Testis (tissue), 5 donors: ENCODE measurements around the gene PNO1. TPM values are rescaled to one million over a fixed set of nuclear protein-coding genes. Genes with fewer than 3 reads are reported as not detected.
"Not testable (repeated sequence)": the region's sequence is repeated elsewhere in the genome, so short reads cannot be mapped to it uniquely, and the experiment has no call there.

ENCODE experiments used
- DNase-seq: peaks from one replicate; pipeline ENCODE4 v3.0.0-alpha.2; 2019
- H3K27ac ChIP-seq, 2 donors: fragments of 200-600 bp; sonication (generic); one replicate each; pipeline ENCODE4 v1.5.1; 2019
- H3K27me3 ChIP-seq: fragments of 200-600 bp; sonication (generic); one replicate; pipeline ENCODE4 v1.5.1; 2019
- H3K36me3 ChIP-seq: fragments of 200-600 bp; sonication (generic); one replicate; pipeline ENCODE4 v1.5.1; 2017; ENCODE audit warnings: low read depth; ENCODE audit errors: missing control alignments
- H3K4me1 ChIP-seq: fragments of 200-600 bp; sonication (generic); one replicate; pipeline ENCODE4 v1.5.1; 2019
- H3K4me3 ChIP-seq, 2 donors: fragments of 200-600 bp; sonication (generic); one replicate each; pipeline ENCODE4 v1.5.1; 2017 to 2019
- H3K9me3 ChIP-seq: fragments of 200-600 bp; sonication (generic); one replicate; pipeline ENCODE4 v1.5.1; 2017
- CTCF ChIP-seq, 3 experiments: fragments of 450-650 bp in 2 of 3; fragments of 200-600 bp in 1 of 3; sonication (generic) in 1 of 3; IDR thresholded peaks; one replicate each; pipeline ENCODE4 v1.5.1; 2016 to 2019; ENCODE audit warnings: antibody characterized with exemption in 3 of 3, mild to moderate bottlenecking in 2 of 3, moderate library complexity in 1 of 3
- POLR2A ChIP-seq: fragments of 450-650 bp; IDR thresholded peaks from one replicate; pipeline ENCODE4 v1.6.1; 2017; ENCODE audit warnings: antibody characterized with exemption, mild to moderate bottlenecking, moderate library complexity
- WGBS, 2 donors: methylation state at CpG; one replicate each; pipeline ENCODE4 v1.1.5; 2018; 5-methylcytosine and 5-hydroxymethylcytosine counted together
- intact Hi-C: fragments of 100-400 bp; cut with DNase I; formaldehyde crosslinking; loops from one replicate; pipeline ENCODE4 v1.15.1; 2023; ENCODE audit warnings: low total_unique reads
- long read RNA-seq, 2 donors: transcript quantifications; one replicate each; lab custom pipeline, GENCODE V29; 2026
- polyA plus RNA-seq: library from polyadenylated mRNA; stranded (reverse); fragments of 350-450 nt; fragmentation: Illumina TruSeq; extraction: RNeasy Lipid Tissue Mini Kit (QIAGEN cat#74804); gene quantifications from one replicate; pipeline ENCODE4 v1.2.3, GENCODE V29; 2014; ENCODE audit warnings: low read depth, low replicate concordance; ENCODE audit not compliant: insufficient read depth
- total RNA-seq, 2 donors: library from RNA; depleted of rRNA; stranded (reverse); fragments of >200 nt; gene quantifications; one replicate each; pipeline ENCODE4 v1.2.3, GENCODE V29; 2016

PNO1 gene
- total RNA-seq, result 10 to 100 TPM; 13.3 to 18.4 TPM
- polyA plus RNA-seq, result 15.4 TPM
- long read RNA-seq, donor 1, transcript PNO1-201 (7 exons, 2,286 nt), result major isoform, 16 of 17 reads
- long read RNA-seq, donor 1, partial matches to known transcripts, result 0 of 17 reads
- long read RNA-seq, donor 1, other reads (novel, unspliced or antisense), result 0 of 17 reads
- long read RNA-seq, donor 2, transcript PNO1-201 (7 exons, 2,286 nt), result major isoform, 10 of 10 reads
- long read RNA-seq, donor 2, partial matches to known transcripts, result 0 of 10 reads
- long read RNA-seq, donor 2, other reads (novel, unspliced or antisense), result 0 of 10 reads

GRCh38 chr2:68157402-68158133 lies at the start of gene PNO1:
PNO1 (plus strand) TSS chr2:68157888; CDS start chr2:68157935, 47 bp downstream.
- no peaks in the 10 kb centered on the region for H3K27me3 ChIP-seq
- no peaks in the 10 kb centered on the region for H3K36me3 ChIP-seq
- peak; percentile 96 for DNase-seq
- intact Hi-C loops, result no loop called here
- H3K27ac ChIP-seq, result peak within 1 kb of the TSS; percentile 92 to 97
- peak within 1 kb of the TSS; percentile 83 to 89 for H3K4me3 ChIP-seq
- TF ChIP-seq CTCF (IDR thresholded peaks at IDR 0.05) (peak in 1 of 3 experiments; percentile 2), POLR2A (no peak)
- 1% methylated on average over 31 to 44 of the region's 44 CpGs for WGBS, 2 donors
- peaks cover 11% of the 10 kb centered on the region for H3K4me1 ChIP-seq
- no peaks in the 10 kb centered on the region for H3K9me3 ChIP-seq

- WGBS, 2 donors, result 93 to 94% methylated on average over 3 of the region's 3 CpGs
- H3K9me3 ChIP-seq, result no peaks in the 10 kb centered on the region
- no peaks in the 10 kb centered on the region for H3K27me3 ChIP-seq
- no peak for TF ChIP-seq POLR2A
- TF ChIP-seq CTCF (IDR thresholded peaks at IDR 0.05), result no peak
- H3K27ac ChIP-seq, result no peak overlapping the region
- no peak for DNase-seq
- H3K4me1 ChIP-seq, result peaks cover 5% of the 10 kb centered on the region
- H3K36me3 ChIP-seq, result no peaks in the 10 kb centered on the region
- no peak overlapping the region for H3K4me3 ChIP-seq
- intact Hi-C loops, result no loop called here
These were observed 49.6 kb upstream of the PNO1 start for GRCh38 chr2:68108120-68108519.

GRCh38 chr2:68110102-68110501 lies 47.6 kb upstream of the PNO1 start:
- intact Hi-C loops, result no loop called here
- Histone ChIP-seq H3K9me3 (no peaks in the 10 kb centered on the region), H3K36me3 (no peaks in the 10 kb centered on the region), H3K4me1 (no peaks in the 10 kb centered on the region), H3K27ac (no peak overlapping the region), H3K4me3 (no peak overlapping the region), H3K27me3 (no peaks in the 10 kb centered on the region)
- WGBS, 2 donors, result 76 to 77% methylated on average over 3 of the region's 3 CpGs
- DNase-seq, result no peak
- TF ChIP-seq CTCF (IDR thresholded peaks at IDR 0.05) (no peak), POLR2A (no peak)

GRCh38 chr2:68115965-68116364 lies 41.7 kb upstream of the PNO1 start:
- no peaks in the 10 kb centered on the region for H3K27me3 ChIP-seq
- intact Hi-C loops, result no loop called here

GRCh38 chr2:68117922-68118321 lies 39.8 kb upstream of the PNO1 start:
- H3K27ac ChIP-seq, H3K27me3 ChIP-seq, H3K4me3 ChIP-seq, DNase-seq, H3K4me1 ChIP-seq, H3K9me3 ChIP-seq, H3K36me3 ChIP-seq, intact Hi-C loops: not testable (repeated sequence)
- WGBS, 2 donors, result 94 to 95% methylated on average over 4 of the region's 4 CpGs

More at GRCh38 chr2:68115965-68116364, 41.7 kb upstream of the PNO1 start:
- WGBS, 2 donors, result 88 to 90% methylated on average over 3 of the region's 3 CpGs
- TF ChIP-seq CTCF (IDR thresholded peaks at IDR 0.05) (no peak), POLR2A (no peak)
- no peak overlapping the region for H3K27ac ChIP-seq
- DNase-seq, result no peak
- H3K9me3 ChIP-seq, result no peaks in the 10 kb centered on the region
- no peaks in the 10 kb centered on the region for H3K36me3 ChIP-seq
- H3K4me3 ChIP-seq, result no peak overlapping the region
- peaks cover 2% of the 10 kb centered on the region for H3K4me1 ChIP-seq
